HCT116 (cell line): ENCODE data around the gene P2RY14. TPM values are rescaled to one million over a fixed set of nuclear protein-coding genes. Genes with fewer than 3 reads are reported as not detected.

Experiments used
- ATAC-seq: fragments of 200-7000 bp; cut with Tn5 transposase; 2 replicates; pipeline ENCODE4 v1.9.1; 2020; ENCODE audit warnings: mild to moderate bottlenecking, moderate library complexity
- BruUV-seq: library from RNA; stranded (reverse); fragments of 400-500 nt; replicated peaks from 2 replicates; lab custom pipeline; 2021; lab: Mats Ljungman, UMichigan
- CTCF ChIA-PET: fragments of 300-600 bp; sonication (Branson Sonifier 250); formaldehyde crosslinking; loops from one replicate; lab custom pipeline; 2021; ENCODE audit warnings: antibody characterized with exemption; lab: Charles Lee
- POLR2A ChIA-PET: fragments of 300-600, 350-600 bp; sonication (Branson Sonifier 250); formaldehyde crosslinking; loops from one replicate; lab custom pipeline; 2021; ENCODE audit warnings: antibody characterized with exemption; lab: Charles Lee
- RAD21 ChIA-PET, 2 experiments: fragments of 300-600 bp; sonication (Branson Sonifier 250); formaldehyde crosslinking; loops; one replicate each; lab custom pipeline; 2023; ENCODE audit warnings: low total read pairs in 2 of 2; ENCODE audit not compliant: uncharacterized antibody in 2 of 2, unreplicated experiment in 2 of 2, low non-redundant PET in 1 of 2; lab: Charles Lee
- DNase-seq: peaks from one replicate; pipeline ENCODE4 v3.0.0-alpha.2; 2010; ENCODE audit warnings: low read depth, low spot score
- H2AFZ ChIP-seq: fragments of 200-600 bp; shearing (Covaris generic), sonication (generic); 2 replicates; pipeline ENCODE4 v1.6.1; 2017; ENCODE audit warnings: low read depth, mixed run types, mixed read lengths, antibody characterized with exemption, low read length; ENCODE audit not compliant: poor library complexity, severe bottlenecking
- H3K27ac ChIP-seq: 2 replicates; pipeline ENCODE4 v1.5.1; 2012; ENCODE audit warnings: low read depth, low read length
- H3K27me3 ChIP-seq: fragments of 200-600 bp; sonication (generic); 2 replicates; pipeline ENCODE4 v1.6.1; 2016; ENCODE audit warnings: mixed run types, low read length, mixed read lengths; ENCODE audit not compliant: insufficient read depth
- H3K36me3 ChIP-seq, 2 experiments: fragments of 200-500 bp in 1 of 2; fragments of 200-600 bp in 1 of 2; sonication (Bioruptor generic) in 1 of 2; sonication (generic) in 1 of 2; 2 replicates each; pipeline versions ENCODE4 v1.5.1 to v1.6.1; 2014 to 2016; ENCODE audit warnings: low read length in 2 of 2, inconsistent platforms in 1 of 2, mixed read lengths in 1 of 2, mixed run types in 1 of 2; ENCODE audit not compliant: insufficient read depth in 2 of 2, control insufficient read depth in 1 of 2
- H3K4me1 ChIP-seq, 2 experiments: fragments of 200-600 bp in 1 of 2; sonication (generic) in 1 of 2; 2 replicates each; pipeline versions ENCODE4 v1.5.1 to v1.6.1; 2012 to 2017; ENCODE audit warnings: low read length in 2 of 2, inconsistent platforms in 1 of 2, mild to moderate bottlenecking in 1 of 2, mixed read lengths in 1 of 2, mixed run types in 1 of 2, moderate library complexity in 1 of 2; ENCODE audit not compliant: insufficient read depth in 2 of 2, control insufficient read depth in 1 of 2
- H3K4me2 ChIP-seq: fragments of 200-600 bp; sonication (generic); 2 replicates; pipeline ENCODE4 v1.6.1; 2017; ENCODE audit warnings: mixed run types, low read length, mixed read lengths
- H3K4me3 ChIP-seq, 2 experiments: fragments of 200-600 bp in 1 of 2; sonication (generic) in 1 of 2; replicated peaks in 1 of 2; 2 replicates each; pipeline ENCODE4 v1.5.1; 2011 to 2016; ENCODE audit warnings: low read length in 2 of 2, control low read depth in 1 of 2, low read depth in 1 of 2, mild to moderate bottlenecking in 1 of 2, mixed read lengths in 1 of 2, mixed run types in 1 of 2
- H3K79me2 ChIP-seq: fragments of 200-600 bp; sonication (generic); 2 replicates; pipeline ENCODE4 v1.6.1; 2017; ENCODE audit warnings: mild to moderate bottlenecking, mixed run types, low read length, moderate library complexity, mixed read lengths; ENCODE audit not compliant: insufficient read depth
- H3K9ac ChIP-seq: fragments of 200-600 bp; sonication (generic); 2 replicates; pipeline ENCODE4 v1.6.1; 2016; ENCODE audit warnings: low read length, mixed read lengths
- H3K9me2 ChIP-seq: fragments of 200-600 bp; sonication (generic), shearing (Covaris generic); 2 replicates; pipeline ENCODE4 v1.6.1; 2017; ENCODE audit warnings: mixed run types, mild to moderate bottlenecking, moderate library complexity; ENCODE audit not compliant: insufficient read depth
- H3K9me3 ChIP-seq, 2 experiments: fragments of 200-500 bp in 1 of 2; fragments of 200-600 bp in 1 of 2; sonication (Bioruptor generic) in 1 of 2; sonication (generic) in 1 of 2; 2 replicates each; pipeline ENCODE4 v1.6.1; 2014 to 2017; ENCODE audit warnings: low read length in 2 of 2, mixed read lengths in 2 of 2, inconsistent platforms in 1 of 2, low read depth in 1 of 2, mild to moderate bottlenecking in 1 of 2, mixed run types in 1 of 2, moderate library complexity in 1 of 2; ENCODE audit not compliant: control insufficient read depth in 1 of 2, insufficient read depth in 1 of 2
- H4K20me1 ChIP-seq: fragments of 200-600 bp; sonication (generic), shearing (Covaris generic); 2 replicates; pipeline ENCODE4 v1.6.1; 2017; ENCODE audit warnings: mixed run types, mild to moderate bottlenecking, moderate library complexity; ENCODE audit not compliant: insufficient read depth
- CTCF ChIP-seq, 3 experiments: fragments of 200-600 bp in 1 of 3; sonication (generic) in 1 of 3; IDR thresholded peaks in 2 of 3; conservative IDR thresholded peaks in 1 of 3; 2 replicates each; pipeline ENCODE4 v1.5.1; 2012 to 2017; ENCODE audit warnings: low read depth in 2 of 3, low read length in 2 of 3, antibody characterized with exemption in 1 of 3, borderline replicate concordance in 1 of 3, control low read depth in 1 of 3, mild to moderate bottlenecking in 1 of 3, mixed read lengths in 1 of 3, mixed run types in 1 of 3, moderate library complexity in 1 of 3; ENCODE audit not compliant: insufficient read depth in 1 of 3
- EGR1 ChIP-seq: IDR thresholded peaks from 2 replicates; pipeline ENCODE4 v1.6.1; 2012; ENCODE audit warnings: low read depth
- ELF1 ChIP-seq: IDR thresholded peaks from 2 replicates; pipeline ENCODE4 v1.6.1; 2012; ENCODE audit warnings: low read depth, borderline replicate concordance
- EZH2phosphoT487 ChIP-seq: fragments of 200-600 bp; IDR thresholded peaks from 2 replicates; pipeline ENCODE4 v1.6.1; 2018; ENCODE audit warnings: antibody characterized with exemption, borderline replicate concordance
- FOSL1 ChIP-seq: IDR thresholded peaks from 2 replicates; pipeline ENCODE4 v1.6.1; 2012; ENCODE audit warnings: low read depth
- JUND ChIP-seq: IDR thresholded peaks from 2 replicates; pipeline ENCODE4 v1.6.1; 2012
- MAX ChIP-seq: IDR thresholded peaks from 2 replicates; pipeline ENCODE4 v1.6.1; 2012
- POLR2A ChIP-seq: IDR thresholded peaks from 2 replicates; pipeline ENCODE4 v1.7.0; 2011; ENCODE audit warnings: borderline replicate concordance; ENCODE audit not compliant: insufficient read depth, insufficient read length; ENCODE audit errors: extremely low read depth
- POLR2AphosphoS5 ChIP-seq: IDR thresholded peaks from 2 replicates; pipeline ENCODE4 v1.6.1; 2011; ENCODE audit warnings: mild to moderate bottlenecking, low read depth, low read length, moderate library complexity
- RAD21 ChIP-seq: IDR thresholded peaks from 2 replicates; pipeline ENCODE4 v1.6.1; 2012; ENCODE audit warnings: low read depth, mild to moderate bottlenecking
- REST ChIP-seq: IDR thresholded peaks from 2 replicates; pipeline ENCODE4 v1.6.1; 2012; ENCODE audit warnings: low read depth
- SIN3A ChIP-seq: IDR thresholded peaks from 2 replicates; pipeline ENCODE4 v1.6.1; 2012; ENCODE audit warnings: low read depth
- SRF ChIP-seq: IDR thresholded peaks from 2 replicates; pipeline ENCODE4 v1.6.1; 2012; ENCODE audit warnings: low read depth
- TCF7L2 ChIP-seq: IDR thresholded peaks from 2 replicates; pipeline ENCODE4 v1.7.0; 2011; ENCODE audit warnings: borderline replicate concordance, inconsistent platforms; ENCODE audit not compliant: insufficient read depth, insufficient read length; ENCODE audit errors: extremely low read depth
- ZFX ChIP-seq: fragments of 450-650 bp; IDR thresholded peaks from 2 replicates; pipeline ENCODE4 v1.6.1; 2017
- ZNF274 ChIP-seq: fragments of 200-500 bp; sonication (Bioruptor generic); IDR thresholded peaks from 2 replicates; pipeline ENCODE4 v1.6.1; 2014; ENCODE audit warnings: mild to moderate bottlenecking, low read depth, low read length, inconsistent platforms
- intact Hi-C: fragments of 100-400 bp; cut with micrococcal nuclease; formaldehyde crosslinking; loops from 2 replicates; pipeline ENCODE4 v1.10.0; 2022
- total RNA-seq: library from RNA; stranded (reverse); gene quantifications from one replicate; pipeline ENCODE4 v1.2.1, GENCODE V29; 2021; ENCODE audit not compliant: unreplicated experiment
- TF ChIP-seq, protein P1 (sequence below): IDR thresholded peaks from 2 replicates; pipeline ENCODE4 v1.6.1; 2011; ENCODE audit warnings: mild to moderate bottlenecking, low read length, moderate library complexity; ENCODE audit not compliant: insufficient replicate concordance; ENCODE audit errors: extremely low read depth

The P2RY14 gene
- total RNA-seq, 1 experiment from 2014 or later: not detected

- TF ChIP-seq CTCF (IDR thresholded peaks at IDR 0.05 in 2 of 3, conservative IDR thresholded peaks at IDR 0.05 in 1 of 3; ENCODE audit: borderline replicate concordance in 1 of 3, insufficient read depth in 1 of 3, low read depth in 2 of 3, low read length in 2 of 3): no peak
- TF ChIP-seq, all 23 proteins: peak for 4
These were observed 59.3 kb downstream of the P2RY14 start (continued) for GRCh38 chr3:151219056-151219455.

DNA sequence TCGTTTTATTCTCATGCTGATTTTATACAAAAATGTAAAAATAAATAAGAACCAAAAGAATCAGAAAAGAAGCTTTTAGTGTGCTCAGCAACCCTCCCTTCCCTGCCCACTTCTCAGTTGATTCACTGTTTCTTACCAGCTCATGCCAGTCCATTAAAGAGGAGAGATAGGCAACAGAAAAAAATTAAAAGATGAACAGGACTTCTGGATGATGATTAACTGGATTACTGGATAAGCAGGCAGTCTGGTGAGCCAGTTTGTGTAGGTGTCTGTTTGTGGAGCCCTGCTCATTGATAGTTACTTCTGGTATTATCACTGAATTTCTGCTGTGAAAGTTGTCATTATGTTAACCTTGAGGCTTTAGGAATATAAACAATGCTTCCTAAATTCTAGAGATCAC, 60.2 kb downstream of the P2RY14 start:
- H3K27ac ChIP-seq: no peak overlapping the region
- DNase-seq (no peak), ATAC-seq (no peak)
- H3K4me3 ChIP-seq: no peak overlapping the region
- intact Hi-C loops: no loop called here
- no peaks in the 10 kb centered on the region for H3K79me2 ChIP-seq
- no peaks in the 10 kb centered on the region for H3K27me3 ChIP-seq
- no peaks in the 10 kb centered on the region for H3K36me3 ChIP-seq
- H2AFZ ChIP-seq: no peak overlapping the region
- no peaks in the 10 kb centered on the region for H3K9me2 ChIP-seq
- H3K9ac ChIP-seq: no peak overlapping the region
- BruUV-seq: no TSS peak
- H4K20me1 ChIP-seq: no peaks in the 10 kb centered on the region
- RAD21 ChIA-PET: no interaction called here
- H3K4me2 ChIP-seq: no peak overlapping the region
- CTCF ChIA-PET: interaction anchor here (1.2 kb wide), 1 partner anchor 10 kb away, joined by 3 read pairs; no protein-coding TSS in a partner anchor
- no peak for TF ChIP-seq TCF7L2
- no peak for TF ChIP-seq ELF1
- no peak for TF ChIP-seq POLR2A
- TF ChIP-seq ZFX: no peak
- TF ChIP-seq REST: no peak
- no peak for TF ChIP-seq MAX
- TF ChIP-seq SRF: no peak
- TF ChIP-seq JUND: no peak
- TF ChIP-seq FOSL1: no peak
- no peak for TF ChIP-seq SIN3A
- no peak for TF ChIP-seq EGR1
- TF ChIP-seq RAD21: no peak
- no peak for TF ChIP-seq POLR2AphosphoS5
- TF ChIP-seq EZH2phosphoT487: no peak
- TF ChIP-seq ZNF274: no peak
- TF ChIP-seq, protein P1, sequence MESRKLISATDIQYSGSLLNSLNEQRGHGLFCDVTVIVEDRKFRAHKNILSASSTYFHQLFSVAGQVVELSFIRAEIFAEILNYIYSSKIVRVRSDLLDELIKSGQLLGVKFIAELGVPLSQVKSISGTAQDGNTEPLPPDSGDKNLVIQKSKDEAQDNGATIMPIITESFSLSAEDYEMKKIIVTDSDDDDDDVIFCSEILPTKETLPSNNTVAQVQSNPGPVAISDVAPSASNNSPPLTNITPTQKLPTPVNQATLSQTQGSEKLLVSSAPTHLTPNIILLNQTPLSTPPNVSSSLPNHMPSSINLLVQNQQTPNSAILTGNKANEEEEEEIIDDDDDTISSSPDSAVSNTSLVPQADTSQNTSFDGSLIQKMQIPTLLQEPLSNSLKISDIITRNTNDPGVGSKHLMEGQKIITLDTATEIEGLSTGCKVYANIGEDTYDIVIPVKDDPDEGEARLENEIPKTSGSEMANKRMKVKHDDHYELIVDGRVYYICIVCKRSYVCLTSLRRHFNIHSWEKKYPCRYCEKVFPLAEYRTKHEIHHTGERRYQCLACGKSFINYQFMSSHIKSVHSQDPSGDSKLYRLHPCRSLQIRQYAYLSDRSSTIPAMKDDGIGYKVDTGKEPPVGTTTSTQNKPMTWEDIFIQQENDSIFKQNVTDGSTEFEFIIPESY: no peak
- no peaks in the 10 kb centered on the region for H3K9me3 ChIP-seq
- peaks cover 0 to 20% of the 10 kb centered on the region in 2 experiments; a peak in 3 of 4 replicates for H3K4me1 ChIP-seq
- POLR2A ChIA-PET: no interaction called here
